Effector memory CD8-positive, alpha-beta T cell (primary cell): ENCODE data around the gene KRT10.

ENCODE experiments used
- ATAC-seq: fragments of 150-1000 bp; cut with Tn5 transposase; replicated peaks from 2 replicates; pipeline ENCODE4 v1.10.0; 2021; ENCODE audit warnings: mild to moderate bottlenecking, moderate library complexity
- DNase-seq, 3 experiments: peaks; one replicate each; pipeline ENCODE4 v3.0.0; 2021
- H3K27ac Mint-ChIP-seq, 2 donors: one replicate each; pipeline ENCODE4 v1.8.0; 2022; ENCODE audit warnings: mild to moderate bottlenecking in 2 of 2, mixed read lengths in 2 of 2, moderate library complexity in 2 of 2
- H3K27me3 Mint-ChIP-seq, 2 donors: one replicate each; pipeline ENCODE4 v1.8.0; 2022; ENCODE audit warnings: mixed read lengths in 2 of 2
- H3K36me3 Mint-ChIP-seq: one replicate; pipeline ENCODE4 v1.8.0; 2022; ENCODE audit warnings: mild to moderate bottlenecking, moderate library complexity, mixed read lengths; ENCODE audit not compliant: insufficient read depth
- H3K4me1 Mint-ChIP-seq, 2 donors: one replicate each; pipeline ENCODE4 v1.8.0; 2022; ENCODE audit warnings: low read depth in 2 of 2, mixed read lengths in 2 of 2
- H3K4me3 Mint-ChIP-seq, 2 donors: one replicate each; pipeline ENCODE4 v1.8.0; 2022; ENCODE audit warnings: mild to moderate bottlenecking in 2 of 2, mixed read lengths in 2 of 2, moderate library complexity in 2 of 2
- H3K9me3 Mint-ChIP-seq, 2 donors: one replicate each; pipeline ENCODE4 v1.8.0; 2022; ENCODE audit warnings: mixed read lengths in 2 of 2

The KRT10 gene

DNA sequence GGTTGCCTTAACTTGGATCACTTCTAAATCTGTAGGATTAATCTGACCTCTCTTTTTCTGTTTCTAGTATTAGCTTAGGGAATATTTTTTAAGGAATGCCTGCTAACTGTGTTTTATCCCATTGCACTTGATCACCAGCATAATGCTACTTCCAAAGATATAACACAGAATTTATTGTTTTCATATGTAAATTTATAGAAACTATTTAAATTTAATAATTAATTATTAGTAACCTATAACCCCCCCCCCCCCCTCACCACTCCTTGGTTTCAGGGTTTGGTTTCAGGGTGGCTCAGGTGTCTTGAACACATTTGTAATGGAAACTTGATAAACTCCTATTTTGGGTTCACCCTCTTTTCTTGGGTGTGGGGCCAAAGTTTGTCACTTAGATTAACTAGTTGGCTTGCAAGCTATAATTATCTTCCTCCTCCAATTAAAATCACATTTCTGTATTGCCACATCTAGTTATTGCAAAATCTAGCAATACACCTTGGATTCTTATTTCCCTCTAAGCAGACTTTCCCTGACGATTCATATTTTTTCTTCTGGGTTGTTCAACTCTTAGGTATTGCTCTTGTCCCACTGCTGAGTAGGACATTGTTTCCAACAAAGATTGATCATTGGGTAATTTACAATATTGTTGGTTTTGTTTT is 26.3 kb upstream of the KRT10 start:
- Mint-ChIP-seq H3K27me3 (peaks cover 49 to 56% of the 10 kb centered on the region in 2 donors), H3K9me3 (no peaks in the 10 kb centered on the region), H3K27ac (no peak overlapping the region)

DNA sequence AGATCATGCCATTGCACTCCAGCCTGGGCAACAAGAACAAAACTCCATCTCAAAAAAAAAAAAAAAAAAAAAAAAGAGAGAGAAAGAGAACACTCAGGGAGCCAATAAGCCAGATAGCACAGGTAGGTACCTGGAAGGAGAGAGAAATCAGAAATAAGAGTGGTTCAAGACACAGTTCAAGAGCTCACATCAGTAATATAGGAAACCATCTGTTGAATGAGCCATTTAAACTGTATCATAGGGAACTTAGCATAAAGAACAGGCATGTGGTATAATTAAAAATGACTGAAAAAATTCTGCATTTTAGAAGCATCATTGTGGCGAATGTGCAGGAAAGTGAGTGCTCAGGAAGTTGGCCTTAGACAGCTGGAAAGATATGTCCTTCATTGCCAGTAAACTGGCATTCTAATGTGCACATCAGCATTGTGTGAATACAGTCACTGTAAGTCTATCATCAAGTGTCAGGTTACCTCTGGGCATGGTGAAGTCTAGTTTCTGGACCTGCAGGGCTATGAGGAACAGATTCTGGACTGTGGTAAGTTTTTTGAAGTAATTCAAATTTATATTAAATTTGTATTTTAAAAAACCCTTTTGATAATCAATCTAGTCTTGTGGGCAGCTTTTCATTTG is 24.2 kb upstream of the KRT10 start:
- no peak for ATAC-seq

More for the DNA sequence above, 26.3 kb upstream of the KRT10 start:
- no peak overlapping the region for H3K4me3 Mint-ChIP-seq
- no peaks in the 10 kb centered on the region for H3K36me3 Mint-ChIP-seq
- H3K4me1 Mint-ChIP-seq = no peaks in the 10 kb centered on the region
- DNase-seq = no peak
- ATAC-seq = no peak

DNA sequence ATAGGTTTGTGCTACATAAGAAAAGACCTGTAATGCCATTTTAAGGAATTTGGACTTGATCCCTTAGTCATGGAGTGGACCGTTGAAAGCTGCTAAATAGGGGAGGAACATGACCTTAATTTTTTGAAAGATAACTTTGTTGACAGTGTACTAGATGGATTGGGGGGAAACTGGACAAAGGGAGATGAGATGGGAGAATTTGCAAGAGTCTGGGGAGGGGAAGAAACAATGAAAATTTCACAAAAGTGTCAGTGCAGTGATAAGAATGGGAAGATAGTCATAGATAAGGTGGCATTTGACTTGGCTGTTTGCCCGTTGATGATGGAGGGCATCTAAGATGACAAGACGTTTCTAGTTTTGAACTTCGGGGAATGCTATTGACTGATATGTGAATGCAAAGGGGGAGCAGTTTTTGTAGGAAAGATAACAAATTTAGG is 22.3 kb upstream of the KRT10 start:
- DNase-seq (no peak), ATAC-seq (no peak)
- Mint-ChIP-seq H3K27me3 (peaks cover 43 to 63% of the 10 kb centered on the region in 2 donors), H3K36me3 (no peaks in the 10 kb centered on the region), H3K4me3 (no peak overlapping the region), H3K9me3 (no peaks in the 10 kb centered on the region), H3K4me1 (no peaks in the 10 kb centered on the region), H3K27ac (no peak overlapping the region)

More for the DNA sequence above, 24.2 kb upstream of the KRT10 start:
- no peak overlapping the region for H3K4me3 Mint-ChIP-seq
- no peak overlapping the region for H3K27ac Mint-ChIP-seq
- H3K27me3 Mint-ChIP-seq = peaks cover 47 to 55% of the 10 kb centered on the region in 2 donors
- H3K36me3 Mint-ChIP-seq = no peaks in the 10 kb centered on the region
- no peaks in the 10 kb centered on the region for H3K9me3 Mint-ChIP-seq
- no peak for DNase-seq
- H3K4me1 Mint-ChIP-seq = no peaks in the 10 kb centered on the region

DNA sequence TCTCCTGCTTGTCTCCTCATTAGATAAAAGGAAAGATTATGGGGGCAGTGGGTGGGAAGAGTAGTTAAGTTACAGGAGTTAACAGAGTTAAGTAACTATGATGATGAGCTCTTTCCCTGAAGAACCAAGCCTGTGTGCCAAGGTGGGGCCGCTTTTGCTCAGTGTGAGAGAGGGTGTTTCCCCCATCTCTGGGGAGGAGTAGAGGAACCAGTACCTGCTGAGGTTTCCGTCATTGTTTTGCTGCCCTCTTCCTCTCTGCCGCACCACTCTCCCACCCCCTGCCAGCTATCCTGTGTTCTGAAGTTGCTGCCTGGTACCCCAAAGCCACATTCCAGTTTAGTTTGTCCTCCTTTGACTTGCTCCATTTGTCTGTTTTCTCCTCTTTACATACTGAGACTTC is 20.8 kb upstream of the KRT10 start:
- ATAC-seq = no peak
- Mint-ChIP-seq H3K9me3 (no peaks in the 10 kb centered on the region), H3K36me3 (no peaks in the 10 kb centered on the region), H3K4me1 (no peaks in the 10 kb centered on the region), H3K27ac (no peak overlapping the region), H3K4me3 (no peak overlapping the region), H3K27me3 (peaks cover 43 to 67% of the 10 kb centered on the region in 2 donors)
- no peak for DNase-seq

DNA sequence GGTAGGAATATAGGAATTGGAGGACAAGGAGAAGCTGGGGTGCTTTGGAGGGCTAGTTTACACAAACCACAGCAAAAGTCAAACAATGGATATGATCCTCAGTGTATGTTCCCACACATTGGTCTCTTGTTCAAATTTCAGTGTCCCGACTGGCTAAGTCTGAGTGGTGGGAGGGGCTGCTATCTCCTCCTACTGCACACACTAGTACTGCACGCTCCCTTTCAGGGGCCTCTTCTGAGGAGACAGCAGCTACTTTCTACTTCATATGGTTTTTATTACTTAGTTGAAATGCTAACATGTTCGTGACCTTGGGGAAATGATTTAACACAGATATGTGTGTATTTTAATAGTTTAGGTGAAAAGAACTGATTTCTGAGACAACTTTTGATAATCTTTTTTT is 18.8 kb upstream of the KRT10 start:
- H3K4me1 Mint-ChIP-seq = no peaks in the 10 kb centered on the region
- H3K36me3 Mint-ChIP-seq = no peaks in the 10 kb centered on the region
- DNase-seq (no peak), ATAC-seq (no peak)
- no peaks in the 10 kb centered on the region for H3K9me3 Mint-ChIP-seq
- H3K27ac Mint-ChIP-seq = no peak overlapping the region
- peaks cover 43 to 65% of the 10 kb centered on the region in 2 donors for H3K27me3 Mint-ChIP-seq
- no peak overlapping the region for H3K4me3 Mint-ChIP-seq

DNA sequence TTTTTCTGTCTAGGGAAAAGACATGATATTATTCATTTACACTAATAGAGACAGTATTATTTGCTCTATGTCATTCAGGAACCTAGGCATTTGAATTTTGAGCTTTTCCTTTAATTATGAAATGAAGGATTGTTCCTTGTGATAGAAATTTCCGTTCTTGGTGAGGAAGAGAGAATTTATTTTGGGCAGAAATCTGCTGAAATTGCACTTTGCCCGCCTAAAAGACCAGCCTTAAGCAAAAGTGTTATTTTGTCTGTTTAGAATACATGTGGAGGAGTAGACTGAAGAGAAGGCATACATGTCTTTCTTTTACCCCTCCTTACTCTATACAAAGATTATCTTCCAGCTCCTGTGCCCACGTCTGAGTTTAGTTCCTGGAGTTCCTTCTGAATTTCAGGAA is 16.8 kb upstream of the KRT10 start:
- DNase-seq = no peak
- H3K4me1 Mint-ChIP-seq = no peaks in the 10 kb centered on the region
- H3K27ac Mint-ChIP-seq = no peak overlapping the region
- no peak for ATAC-seq
- no peaks in the 10 kb centered on the region for H3K9me3 Mint-ChIP-seq
- H3K4me3 Mint-ChIP-seq = no peak overlapping the region
- H3K27me3 Mint-ChIP-seq = peaks cover 23 to 44% of the 10 kb centered on the region in 2 donors
- H3K36me3 Mint-ChIP-seq = peaks cover 5% of the 10 kb centered on the region

DNA sequence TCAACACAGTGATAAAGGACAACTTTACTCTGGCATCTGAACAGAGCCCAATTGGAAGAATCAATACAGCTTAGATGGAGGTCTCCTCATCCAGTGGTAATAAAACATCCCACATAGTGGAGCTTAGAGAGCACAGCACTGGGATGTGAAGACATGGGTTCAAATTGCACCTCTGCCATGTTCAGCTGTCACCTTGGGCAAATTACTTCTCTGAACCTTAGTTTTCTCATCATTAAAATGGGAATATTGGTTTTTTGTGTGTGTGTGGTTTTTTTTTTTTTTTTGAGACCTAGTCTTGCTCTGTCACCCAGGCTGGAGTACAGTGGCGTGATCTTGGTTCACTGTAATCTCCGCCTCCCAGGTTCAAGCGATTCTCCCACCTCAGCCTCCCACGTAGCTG is 13.6 kb upstream of the KRT10 start:
- no peak overlapping the region for H3K27ac Mint-ChIP-seq
- ATAC-seq (no peak), DNase-seq (no peak)
- no peaks in the 10 kb centered on the region for H3K9me3 Mint-ChIP-seq
- no peak overlapping the region for H3K4me3 Mint-ChIP-seq
- peaks cover 5% of the 10 kb centered on the region for H3K36me3 Mint-ChIP-seq
- no peaks in the 10 kb centered on the region for H3K4me1 Mint-ChIP-seq
- H3K27me3 Mint-ChIP-seq = peaks cover 9 to 18% of the 10 kb centered on the region in 2 donors

DNA sequence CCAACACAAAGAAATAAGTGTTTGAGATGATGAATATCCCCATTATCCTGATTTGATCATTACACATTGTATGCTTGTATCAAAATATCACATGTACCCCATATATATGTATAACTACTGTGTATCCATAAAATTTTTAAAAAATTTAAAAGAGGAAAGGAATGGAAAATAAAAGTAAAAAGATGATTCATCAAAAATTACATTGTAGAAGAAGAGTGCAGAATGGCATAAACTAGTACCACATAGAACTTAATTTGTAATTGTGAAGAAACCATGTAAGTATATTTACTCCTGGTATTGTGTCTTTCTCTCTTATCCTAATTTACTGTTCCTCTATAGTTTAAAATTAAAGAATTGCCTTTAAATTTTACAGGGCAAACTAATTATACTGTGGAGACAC is 11.5 kb upstream of the KRT10 start:
- Mint-ChIP-seq H3K9me3 (peaks cover 0 to 3% of the 10 kb centered on the region in 2 donors), H3K27me3 (no peaks in the 10 kb centered on the region), H3K4me1 (no peaks in the 10 kb centered on the region), H3K27ac (peak overlapping the region in 1 of 2 donors; percentile 22), H3K4me3 (no peak overlapping the region), H3K36me3 (peaks cover 5% of the 10 kb centered on the region)
- ATAC-seq (no peak), DNase-seq (no peak)

DNA sequence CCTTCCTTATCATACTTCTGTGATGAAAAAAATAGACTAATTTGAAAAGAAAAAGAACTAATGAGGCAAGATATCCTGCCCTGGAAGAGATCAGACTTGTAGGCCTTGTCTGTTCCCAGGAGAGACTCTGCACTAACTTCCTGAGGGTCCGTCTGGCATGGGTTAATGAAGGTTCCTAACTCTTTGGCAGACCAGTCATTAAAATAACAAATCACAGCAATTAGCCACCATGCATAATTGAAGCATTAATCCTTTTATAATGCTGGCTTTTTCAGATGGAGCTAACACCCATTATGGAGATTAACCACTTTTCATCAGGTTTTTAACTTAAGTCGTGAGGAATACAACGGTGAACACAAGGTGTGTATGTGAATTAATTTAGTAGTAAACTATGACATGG is 10.4 kb upstream of the KRT10 start:
- Mint-ChIP-seq H3K4me1 (peaks cover 1 to 2% of the 10 kb centered on the region in 2 donors), H3K36me3 (peaks cover 5% of the 10 kb centered on the region), H3K27ac (no peak overlapping the region), H3K4me3 (no peak overlapping the region), H3K27me3 (no peaks in the 10 kb centered on the region), H3K9me3 (peaks cover 0 to 3% of the 10 kb centered on the region in 2 donors)
- ATAC-seq (no peak), DNase-seq (no peak)

DNA sequence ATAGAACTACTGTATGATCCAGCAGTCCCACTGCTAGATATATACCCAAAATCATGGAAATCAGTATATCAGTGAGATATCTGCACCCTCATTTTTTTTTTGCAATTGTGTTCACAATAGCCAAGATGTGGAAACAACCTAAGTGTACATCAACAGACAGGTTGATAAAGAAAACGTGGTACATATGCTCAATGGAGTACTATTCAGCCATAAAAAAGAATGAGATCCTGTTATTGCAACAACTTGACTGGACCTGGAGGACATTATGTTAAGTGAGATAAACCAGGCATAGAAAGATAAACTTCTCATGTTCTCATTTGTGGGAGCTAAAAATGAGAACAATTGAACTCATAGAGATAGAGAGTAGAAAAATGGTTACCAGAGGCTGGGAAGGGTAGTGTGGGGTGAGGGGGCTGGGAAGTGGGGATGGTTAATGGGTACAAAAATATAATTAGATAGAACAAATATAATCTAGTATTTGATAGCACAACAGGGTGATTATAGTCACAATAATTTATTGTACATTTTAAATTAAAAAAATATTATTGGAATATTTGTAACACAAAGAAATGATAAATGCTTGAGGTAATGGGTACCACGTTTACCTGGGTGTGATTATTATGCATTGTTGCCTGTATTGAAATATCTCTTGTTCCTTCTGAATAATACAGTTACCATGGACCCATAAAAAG is 7.8 kb upstream of the KRT10 start:
- Mint-ChIP-seq H3K4me3 (no peak overlapping the region), H3K36me3 (peaks cover 5% of the 10 kb centered on the region), H3K27ac (no peak overlapping the region), H3K27me3 (peaks cover 16 to 19% of the 10 kb centered on the region in 2 donors), H3K9me3 (peaks cover 0 to 3% of the 10 kb centered on the region in 2 donors), H3K4me1 (peaks cover 1 to 15% of the 10 kb centered on the region in 2 donors)
- no peak for ATAC-seq
- DNase-seq = no peak

DNA sequence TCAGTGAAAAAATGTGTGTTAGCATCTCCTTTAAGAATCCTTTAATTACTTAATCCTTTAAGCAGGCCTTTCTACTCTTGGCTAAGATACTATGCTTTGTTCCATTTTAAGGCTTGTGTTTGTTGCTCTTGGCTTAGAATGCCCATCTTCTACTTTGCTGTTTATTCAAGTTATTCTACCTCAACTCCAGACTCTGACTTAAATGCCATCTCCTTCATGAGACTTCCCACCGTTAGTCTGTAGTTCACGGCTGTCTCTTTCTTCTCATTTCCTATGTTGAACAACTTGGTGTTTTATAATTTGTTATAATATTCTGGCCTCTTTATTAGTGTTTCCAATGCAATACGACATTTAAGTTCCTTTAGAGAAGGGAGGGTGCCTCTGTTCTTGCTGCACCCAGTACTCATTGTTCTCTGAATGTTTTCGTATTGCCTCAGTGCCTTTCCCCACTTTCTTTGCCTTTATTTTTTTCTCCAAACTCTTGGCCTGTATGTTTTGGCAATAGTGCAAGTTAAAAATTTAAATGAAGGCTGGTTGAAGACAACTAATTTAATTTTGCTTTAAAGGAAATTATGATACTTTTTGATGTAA is 6.1 kb upstream of the KRT10 start:
- H3K27ac Mint-ChIP-seq = no peak overlapping the region
- H3K4me3 Mint-ChIP-seq = no peak overlapping the region
- H3K36me3 Mint-ChIP-seq = no peaks in the 10 kb centered on the region
- H3K4me1 Mint-ChIP-seq = peaks cover 1 to 15% of the 10 kb centered on the region in 2 donors
- H3K27me3 Mint-ChIP-seq = peaks cover 16 to 19% of the 10 kb centered on the region in 2 donors
- no peak for ATAC-seq
- peaks cover 0 to 3% of the 10 kb centered on the region in 2 donors for H3K9me3 Mint-ChIP-seq
- no peak for DNase-seq

DNA sequence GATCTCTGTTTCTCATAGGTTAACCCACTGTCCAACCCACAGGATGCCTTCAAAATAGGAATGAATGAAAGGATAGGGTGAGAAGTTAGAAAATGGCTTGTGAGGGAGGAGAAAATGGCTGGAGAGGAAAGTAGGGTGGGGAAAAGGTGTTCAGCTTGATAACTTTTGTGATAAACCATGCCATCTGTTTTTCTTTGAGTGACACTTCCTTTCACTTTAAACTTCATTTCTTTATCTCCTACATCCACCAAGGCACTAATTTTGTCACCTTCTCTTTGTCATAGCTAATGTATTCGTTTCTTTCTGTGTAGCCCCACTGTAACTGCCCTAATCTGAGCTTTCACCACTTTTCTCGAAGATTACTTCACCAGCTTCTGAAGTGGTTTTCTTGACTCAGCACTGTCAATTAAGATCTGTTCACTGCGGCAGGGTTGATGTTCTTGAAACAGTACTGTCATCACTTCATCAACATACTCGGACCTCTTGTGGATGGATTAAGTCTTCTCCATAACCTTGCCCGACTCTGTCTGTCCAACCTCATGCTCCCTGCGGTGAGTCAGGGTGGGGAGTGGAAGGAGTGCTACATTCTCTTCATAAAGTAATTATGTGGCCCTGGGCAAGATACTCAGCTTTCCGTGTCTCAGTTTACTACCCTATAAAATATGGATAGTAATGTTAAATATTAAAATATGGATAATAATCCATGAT is 5.5 kb upstream of the KRT10 start:
- Mint-ChIP-seq H3K9me3 (peaks cover 0 to 3% of the 10 kb centered on the region in 2 donors), H3K27ac (peak overlapping the region in 1 of 2 donors; percentile 8), H3K4me1 (peaks cover 1 to 15% of the 10 kb centered on the region in 2 donors), H3K27me3 (peaks cover 16 to 19% of the 10 kb centered on the region in 2 donors), H3K36me3 (no peaks in the 10 kb centered on the region), H3K4me3 (peak overlapping the region in 1 of 2 donors; percentile 15)
- DNase-seq = no peak
- no peak for ATAC-seq

DNA sequence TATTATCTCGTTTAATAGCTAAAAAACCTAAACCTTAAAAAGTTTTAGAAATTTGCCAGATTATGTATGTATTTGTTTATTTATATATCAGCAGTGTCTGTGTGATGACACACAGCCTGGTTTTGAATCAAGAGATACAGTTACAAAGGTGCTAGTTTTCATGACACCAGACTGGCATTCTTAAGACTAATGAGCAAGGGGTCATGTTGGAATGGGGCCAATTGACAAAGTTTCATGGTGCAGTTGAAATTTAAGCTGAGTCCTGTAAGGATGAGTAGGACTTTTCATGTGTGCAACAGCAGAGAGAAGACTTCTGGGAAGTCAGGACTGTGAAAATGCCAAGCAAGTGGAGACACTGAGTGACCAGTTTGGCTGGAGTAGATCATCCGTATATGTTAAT is 3.2 kb upstream of the KRT10 start:
- no peak overlapping the region for H3K27ac Mint-ChIP-seq
- H3K4me1 Mint-ChIP-seq = peaks cover 2 to 15% of the 10 kb centered on the region in 2 donors
- ATAC-seq (no peak), DNase-seq (no peak)
- no peak overlapping the region for H3K4me3 Mint-ChIP-seq
- H3K36me3 Mint-ChIP-seq = no peaks in the 10 kb centered on the region
- H3K27me3 Mint-ChIP-seq = peaks cover 16 to 25% of the 10 kb centered on the region in 2 donors
- H3K9me3 Mint-ChIP-seq = peaks cover 0 to 3% of the 10 kb centered on the region in 2 donors
